ENCODE data around the gene SARM1.

DNA sequence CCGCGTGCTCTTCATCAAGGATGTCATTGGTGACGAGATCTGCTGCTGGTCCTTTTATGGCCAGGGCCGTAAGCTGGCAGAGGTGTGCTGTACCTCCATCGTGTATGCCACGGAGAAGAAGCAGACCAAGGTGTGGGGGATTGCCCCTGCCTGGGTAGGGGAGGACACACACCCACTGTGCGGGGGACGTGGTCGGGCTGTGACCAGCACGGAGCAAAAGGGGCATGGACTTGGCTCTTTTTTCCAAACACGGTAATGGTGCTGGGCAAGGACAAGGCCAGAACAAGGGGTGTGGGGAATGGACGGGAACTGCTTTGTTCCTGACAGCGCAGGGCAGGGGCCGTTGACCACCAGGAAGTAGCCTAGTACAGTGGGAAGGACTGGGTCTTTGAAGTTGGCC is 29.2 kb upstream of the SARM1 start:
- TF ChIP-seq, protein P1, sequence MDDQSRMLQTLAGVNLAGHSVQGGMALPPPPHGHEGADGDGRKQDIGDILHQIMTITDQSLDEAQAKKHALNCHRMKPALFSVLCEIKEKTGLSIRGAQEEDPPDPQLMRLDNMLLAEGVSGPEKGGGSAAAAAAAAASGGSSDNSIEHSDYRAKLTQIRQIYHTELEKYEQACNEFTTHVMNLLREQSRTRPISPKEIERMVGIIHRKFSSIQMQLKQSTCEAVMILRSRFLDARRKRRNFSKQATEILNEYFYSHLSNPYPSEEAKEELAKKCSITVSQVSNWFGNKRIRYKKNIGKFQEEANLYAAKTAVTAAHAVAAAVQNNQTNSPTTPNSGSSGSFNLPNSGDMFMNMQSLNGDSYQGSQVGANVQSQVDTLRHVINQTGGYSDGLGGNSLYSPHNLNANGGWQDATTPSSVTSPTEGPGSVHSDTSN (IDR thresholded peaks at IDR 0.05), result no peak
- TF ChIP-seq, protein P2, sequence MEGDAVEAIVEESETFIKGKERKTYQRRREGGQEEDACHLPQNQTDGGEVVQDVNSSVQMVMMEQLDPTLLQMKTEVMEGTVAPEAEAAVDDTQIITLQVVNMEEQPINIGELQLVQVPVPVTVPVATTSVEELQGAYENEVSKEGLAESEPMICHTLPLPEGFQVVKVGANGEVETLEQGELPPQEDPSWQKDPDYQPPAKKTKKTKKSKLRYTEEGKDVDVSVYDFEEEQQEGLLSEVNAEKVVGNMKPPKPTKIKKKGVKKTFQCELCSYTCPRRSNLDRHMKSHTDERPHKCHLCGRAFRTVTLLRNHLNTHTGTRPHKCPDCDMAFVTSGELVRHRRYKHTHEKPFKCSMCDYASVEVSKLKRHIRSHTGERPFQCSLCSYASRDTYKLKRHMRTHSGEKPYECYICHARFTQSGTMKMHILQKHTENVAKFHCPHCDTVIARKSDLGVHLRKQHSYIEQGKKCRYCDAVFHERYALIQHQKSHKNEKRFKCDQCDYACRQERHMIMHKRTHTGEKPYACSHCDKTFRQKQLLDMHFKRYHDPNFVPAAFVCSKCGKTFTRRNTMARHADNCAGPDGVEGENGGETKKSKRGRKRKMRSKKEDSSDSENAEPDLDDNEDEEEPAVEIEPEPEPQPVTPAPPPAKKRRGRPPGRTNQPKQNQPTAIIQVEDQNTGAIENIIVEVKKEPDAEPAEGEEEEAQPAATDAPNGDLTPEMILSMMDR (IDR thresholded peaks at IDR 0.05), result no peak
- TF ChIP-seq RCOR1 (IDR thresholded peaks at IDR 0.05; ENCODE audit: low read length), result no peak
- TF ChIP-seq GATA2 (CRISPR knock-in tag; IDR thresholded peaks at IDR 0.05), result no peak
- no peak for TF ChIP-seq TEAD4 (IDR thresholded peaks at IDR 0.05; ENCODE audit: borderline replicate concordance, insufficient read depth)
- TF ChIP-seq EP300 (IDR thresholded peaks at IDR 0.05; ENCODE audit: borderline replicate concordance in 1 of 2, low read depth in 1 of 2, low read length in 1 of 2), result no peak
- TF ChIP-seq CHD2 (IDR thresholded peaks at IDR 0.05; ENCODE audit: low read length, partially characterized antibody), result no peak
- TF ChIP-seq TAF1 (IDR thresholded peaks at IDR 0.05; ENCODE audit: borderline replicate concordance, low read depth, low read length), result no peak
- TF ChIP-seq FOXM1 (IDR thresholded peaks at IDR 0.05; ENCODE audit: low read depth), result no peak
